MCF 10A (cell line): ENCODE results near the gene GRIN1. TPM values are rescaled to one million over a fixed set of nuclear protein-coding genes. Genes with fewer than 3 reads are reported as not detected.

Source experiments
- BruUV-seq: library from RNA; stranded (reverse); fragments of 400-500 nt; replicated peaks from 2 replicates; lab custom pipeline; 2021; lab: Mats Ljungman, UMichigan
- CTCF ChIA-PET: fragments of 300-600 bp; sonication (Branson Sonifier 250); formaldehyde crosslinking; extraction: SDS; loops from one replicate; lab custom pipeline; 2021; ENCODE audit warnings: antibody characterized with exemption, inconsistent platforms; lab: Yijun Ruan, JAX
- POLR2A ChIA-PET: fragments of 300-600, 350-650 bp; sonication (Branson Sonifier 250); formaldehyde crosslinking; extraction: SDS; loops from one replicate; lab custom pipeline; 2020; ENCODE audit warnings: antibody characterized with exemption, inconsistent platforms; lab: Yijun Ruan, JAX
- DNase-seq: peaks from one replicate; pipeline ENCODE4 v3.0.0-alpha.2; 2018; ENCODE audit not compliant: unreplicated experiment
- H3K27ac Mint-ChIP-seq: one replicate; pipeline ENCODE4 v1.8.0; 2022; ENCODE audit warnings: mild to moderate bottlenecking, low read depth, mixed read lengths; ENCODE audit not compliant: unreplicated experiment
- H3K27me3 Mint-ChIP-seq: one replicate; pipeline ENCODE4 v1.8.0; 2022; ENCODE audit warnings: mixed read lengths; ENCODE audit not compliant: insufficient read depth, unreplicated experiment
- H3K36me3 Mint-ChIP-seq: one replicate; pipeline ENCODE4 v1.8.0; 2022; ENCODE audit warnings: mild to moderate bottlenecking, moderate library complexity, mixed read lengths; ENCODE audit not compliant: insufficient read depth, unreplicated experiment
- H3K4me1 Mint-ChIP-seq: one replicate; pipeline ENCODE4 v1.8.0; 2022; ENCODE audit warnings: mixed read lengths; ENCODE audit not compliant: insufficient read depth, unreplicated experiment
- H3K4me3 Mint-ChIP-seq: one replicate; pipeline ENCODE4 v1.8.0; 2022; ENCODE audit warnings: mild to moderate bottlenecking, moderate library complexity, mixed read lengths; ENCODE audit not compliant: unreplicated experiment
- H3K9me3 Mint-ChIP-seq: one replicate; pipeline ENCODE4 v1.8.0; 2022; ENCODE audit warnings: mixed read lengths; ENCODE audit not compliant: unreplicated experiment
- CTCF ChIP-seq: fragments of 200-600 bp; IDR thresholded peaks from one replicate; pipeline ENCODE4 v1.8.0; 2022; ENCODE audit warnings: antibody characterized with exemption, mild to moderate bottlenecking; ENCODE audit not compliant: unreplicated experiment
- intact Hi-C: fragments of 100-400 bp; cut with micrococcal nuclease; formaldehyde crosslinking; loops from 2 replicates; pipeline ENCODE4 v1.14.1; 2022
- total RNA-seq: library from RNA; stranded (reverse); gene quantifications from 2 replicates; pipeline ENCODE4 v1.2.3, GENCODE V29; 2022

The GRIN1 gene
- total RNA-seq, 1 experiment from 2014 or later: 1.4 TPM

- intact Hi-C loops: no loop called here
- peaks cover 25% of the 10 kb centered on the region for H3K36me3 Mint-ChIP-seq
- H3K27ac Mint-ChIP-seq: no peak overlapping the region
- CTCF ChIA-PET: interaction anchor here (0.6 kb wide), 1 partner anchor 92 kb away, joined by 4 read pairs; no protein-coding TSS in a partner anchor
- POLR2A ChIA-PET: interaction anchor here (1.0 kb wide), 1 partner anchor 18 kb away, joined by 3 read pairs; no protein-coding TSS in a partner anchor
- peaks cover 4% of the 10 kb centered on the region for H3K4me1 Mint-ChIP-seq
- no peak for DNase-seq
- no peaks in the 10 kb centered on the region for H3K27me3 Mint-ChIP-seq
- no peak overlapping the region for H3K4me3 Mint-ChIP-seq
- no peak for TF ChIP-seq CTCF
- no peaks in the 10 kb centered on the region for H3K9me3 Mint-ChIP-seq
- BruUV-seq: no TSS peak
Measured at GRCh38 chr9:137182836-137183235, 43.9 kb downstream of the GRIN1 start.

GRCh38 chr9:137183980-137184595 is 45.1 kb downstream of the GRIN1 start:
- Mint-ChIP-seq H3K27ac (no peak overlapping the region), H3K4me3 (no peak overlapping the region), H3K36me3 (peaks cover 21% of the 10 kb centered on the region), H3K4me1 (peaks cover 7% of the 10 kb centered on the region), H3K9me3 (no peaks in the 10 kb centered on the region), H3K27me3 (no peaks in the 10 kb centered on the region)
- no peak for DNase-seq
- TF ChIP-seq CTCF: no peak
- BruUV-seq: no TSS peak
- CTCF ChIA-PET: no interaction called here
- intact Hi-C loops: no loop called here
- POLR2A ChIA-PET: interaction anchor here (1.0 kb wide), 1 partner anchor 17 kb away, joined by 3 read pairs; no protein-coding TSS in a partner anchor

- H3K4me3 Mint-ChIP-seq: no peak overlapping the region
- no TSS peak for BruUV-seq
- no peaks in the 10 kb centered on the region for H3K9me3 Mint-ChIP-seq
- no peak for TF ChIP-seq CTCF
- intact Hi-C loops: no loop called here
- peaks cover 26% of the 10 kb centered on the region for H3K36me3 Mint-ChIP-seq
- ChIA-PET CTCF (interaction anchor here (0.6 kb wide), 1 partner anchor 121 kb away, joined by 5 read pairs; no protein-coding TSS in a partner anchor), POLR2A (no interaction called here)
- H3K27ac Mint-ChIP-seq: no peak overlapping the region
- peaks cover 10% of the 10 kb centered on the region for H3K4me1 Mint-ChIP-seq
- H3K27me3 Mint-ChIP-seq: no peaks in the 10 kb centered on the region
- DNase-seq: no peak
Measured at GRCh38 chr9:137184881-137185660, 46.1 kb downstream of the GRIN1 start.

- no peaks in the 10 kb centered on the region for H3K9me3 Mint-ChIP-seq
- DNase-seq: no peak
- BruUV-seq: no TSS peak
- intact Hi-C loops: no loop called here
- H3K4me3 Mint-ChIP-seq: no peak overlapping the region
- ChIA-PET CTCF (no interaction called here), POLR2A (no interaction called here)
- peaks cover 31% of the 10 kb centered on the region for H3K36me3 Mint-ChIP-seq
- H3K27me3 Mint-ChIP-seq: no peaks in the 10 kb centered on the region
- TF ChIP-seq CTCF: no peak
- peaks cover 10% of the 10 kb centered on the region for H3K4me1 Mint-ChIP-seq
- no peak overlapping the region for H3K27ac Mint-ChIP-seq
Measured at GRCh38 chr9:137185921-137186320, 47.0 kb downstream of the GRIN1 start.
